Breast epithelium (tissue), 3 donors: Measurements from ENCODE around the gene DUSP21.

ENCODE experiments used
- POLR2A ChIP-seq: fragments of 450-650 bp; IDR thresholded peaks from one replicate; pipeline ENCODE4 v1.6.1; 2016; ENCODE audit warnings: antibody characterized with exemption, mild to moderate bottlenecking, moderate library complexity
- TF ChIP-seq, protein P1 (sequence below), 3 donors: fragments of 450-650 bp; IDR thresholded peaks; one replicate each; pipeline ENCODE4 v1.5.1; 2016 to 2017; ENCODE audit warnings: antibody characterized with exemption in 3 of 3, mild to moderate bottlenecking in 3 of 3, moderate library complexity in 3 of 3

DNA sequence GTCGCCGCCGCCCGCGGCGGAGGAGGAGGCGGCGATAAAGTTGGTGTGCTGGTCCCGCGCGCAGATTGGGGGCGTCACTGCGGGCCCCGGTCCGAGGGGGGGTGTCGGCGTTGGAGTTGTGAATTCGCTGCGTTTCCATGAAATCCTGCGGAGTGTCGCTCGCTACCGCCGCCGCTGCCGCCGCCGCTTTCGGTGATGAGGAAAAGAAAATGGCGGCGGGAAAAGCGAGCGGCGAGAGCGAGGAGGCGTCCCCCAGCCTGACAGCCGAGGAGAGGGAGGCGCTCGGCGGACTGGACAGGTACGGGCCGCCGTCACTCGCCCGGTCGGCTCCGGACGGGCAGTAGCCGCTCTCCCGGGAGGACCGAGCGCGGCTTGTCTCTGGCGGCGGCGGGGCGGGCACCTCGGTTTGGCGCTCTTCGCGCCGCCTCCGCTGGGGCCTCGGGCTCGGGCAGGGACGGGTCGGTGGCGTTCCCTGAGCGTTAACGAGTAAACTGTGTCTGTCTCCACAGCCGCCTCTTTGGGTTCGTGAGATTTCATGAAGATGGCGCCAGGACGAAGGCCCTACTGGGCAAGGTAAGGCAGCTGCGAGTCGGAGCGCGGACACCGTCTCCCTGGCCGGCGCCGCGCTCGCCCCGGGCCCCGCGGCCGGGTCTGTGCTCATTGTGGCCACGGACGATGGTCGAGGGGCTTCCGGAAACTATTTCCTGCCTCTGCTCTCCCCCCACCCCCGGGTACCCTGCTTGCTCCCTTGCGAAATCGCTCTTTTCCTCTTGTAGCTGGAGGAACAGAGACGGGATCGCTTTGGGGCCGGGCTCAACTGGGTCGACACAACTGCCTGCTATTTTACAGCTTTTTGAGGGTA lies 29.8 kb downstream of the DUSP21 start:
- TF ChIP-seq, protein P1, sequence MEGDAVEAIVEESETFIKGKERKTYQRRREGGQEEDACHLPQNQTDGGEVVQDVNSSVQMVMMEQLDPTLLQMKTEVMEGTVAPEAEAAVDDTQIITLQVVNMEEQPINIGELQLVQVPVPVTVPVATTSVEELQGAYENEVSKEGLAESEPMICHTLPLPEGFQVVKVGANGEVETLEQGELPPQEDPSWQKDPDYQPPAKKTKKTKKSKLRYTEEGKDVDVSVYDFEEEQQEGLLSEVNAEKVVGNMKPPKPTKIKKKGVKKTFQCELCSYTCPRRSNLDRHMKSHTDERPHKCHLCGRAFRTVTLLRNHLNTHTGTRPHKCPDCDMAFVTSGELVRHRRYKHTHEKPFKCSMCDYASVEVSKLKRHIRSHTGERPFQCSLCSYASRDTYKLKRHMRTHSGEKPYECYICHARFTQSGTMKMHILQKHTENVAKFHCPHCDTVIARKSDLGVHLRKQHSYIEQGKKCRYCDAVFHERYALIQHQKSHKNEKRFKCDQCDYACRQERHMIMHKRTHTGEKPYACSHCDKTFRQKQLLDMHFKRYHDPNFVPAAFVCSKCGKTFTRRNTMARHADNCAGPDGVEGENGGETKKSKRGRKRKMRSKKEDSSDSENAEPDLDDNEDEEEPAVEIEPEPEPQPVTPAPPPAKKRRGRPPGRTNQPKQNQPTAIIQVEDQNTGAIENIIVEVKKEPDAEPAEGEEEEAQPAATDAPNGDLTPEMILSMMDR (IDR thresholded peaks at IDR 0.05): no peak
- TF ChIP-seq POLR2A: no peak
